HG02852 (cell line): Measurements from ENCODE around the gene RALGAPA2.
A peak's percentile ranks its signal among the peaks of the same experiment; 100 is the strongest.

Source experiments
- ATAC-seq: cut with Tn5 transposase; IDR thresholded peaks from one replicate; pipeline ENCODE4 v1.9.1; 2021; ENCODE audit warnings: mild to moderate bottlenecking, moderate library complexity; ENCODE audit not compliant: unreplicated experiment

RALGAPA2 gene

DNA sequence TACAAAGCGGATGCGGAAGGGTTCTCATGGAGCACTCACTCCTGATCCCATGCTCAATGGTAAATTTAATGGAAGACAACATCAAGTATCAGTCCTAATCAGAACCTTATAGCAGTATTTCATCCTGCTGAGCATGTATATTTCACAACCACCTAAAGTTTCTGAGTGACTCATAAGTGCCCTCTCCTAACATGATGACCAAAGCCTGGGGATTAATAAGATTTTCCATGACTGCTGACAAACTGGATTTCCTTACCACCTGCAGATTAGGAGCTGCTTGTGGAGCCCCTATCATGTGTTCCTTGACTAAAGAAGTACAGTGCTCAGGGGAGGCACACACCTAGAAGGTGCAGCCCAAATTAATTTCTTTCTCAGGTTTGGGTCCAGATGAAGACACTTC, 231.8 kb downstream of the RALGAPA2 start:
- ATAC-seq = no peak

GRCh38 chr20:20480126-20480525, 232.3 kb downstream of the RALGAPA2 start:
- ATAC-seq = no peak

DNA sequence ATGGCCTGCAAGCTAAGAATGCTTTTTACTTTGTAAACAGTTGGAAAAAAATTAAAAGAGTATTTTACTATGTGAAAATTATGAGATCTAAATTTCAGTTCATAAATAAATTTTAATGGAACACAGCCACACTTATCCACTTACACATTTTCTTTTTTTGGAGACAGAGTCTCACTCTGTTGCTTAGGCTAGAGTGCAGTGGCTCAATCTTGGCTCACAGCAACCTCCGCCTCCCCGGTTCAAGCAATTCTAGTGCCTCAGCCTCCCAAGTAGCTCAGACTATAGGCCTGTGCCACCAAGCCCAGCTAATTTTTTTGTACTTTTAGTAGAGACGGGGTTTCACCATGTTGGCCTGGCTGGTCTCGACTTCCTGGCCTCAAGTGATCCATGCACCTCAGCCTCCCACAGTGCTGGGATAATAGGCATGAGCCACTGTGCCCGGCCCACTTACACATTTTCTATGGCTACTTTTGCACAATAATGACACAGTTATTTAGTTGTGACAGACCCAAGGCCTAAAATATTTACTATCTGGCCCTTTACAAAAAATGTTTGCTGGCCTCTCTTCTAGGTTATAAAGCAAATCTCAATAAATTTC, 234.9 kb downstream of the RALGAPA2 start:
- no peak for ATAC-seq

- ATAC-seq = no peak
Observed at GRCh38 chr20:20476504-20476903, 235.9 kb downstream of the RALGAPA2 start.

- no peak for ATAC-seq
Observed at GRCh38 chr20:20473657-20474056, 238.8 kb downstream of the RALGAPA2 start.

DNA sequence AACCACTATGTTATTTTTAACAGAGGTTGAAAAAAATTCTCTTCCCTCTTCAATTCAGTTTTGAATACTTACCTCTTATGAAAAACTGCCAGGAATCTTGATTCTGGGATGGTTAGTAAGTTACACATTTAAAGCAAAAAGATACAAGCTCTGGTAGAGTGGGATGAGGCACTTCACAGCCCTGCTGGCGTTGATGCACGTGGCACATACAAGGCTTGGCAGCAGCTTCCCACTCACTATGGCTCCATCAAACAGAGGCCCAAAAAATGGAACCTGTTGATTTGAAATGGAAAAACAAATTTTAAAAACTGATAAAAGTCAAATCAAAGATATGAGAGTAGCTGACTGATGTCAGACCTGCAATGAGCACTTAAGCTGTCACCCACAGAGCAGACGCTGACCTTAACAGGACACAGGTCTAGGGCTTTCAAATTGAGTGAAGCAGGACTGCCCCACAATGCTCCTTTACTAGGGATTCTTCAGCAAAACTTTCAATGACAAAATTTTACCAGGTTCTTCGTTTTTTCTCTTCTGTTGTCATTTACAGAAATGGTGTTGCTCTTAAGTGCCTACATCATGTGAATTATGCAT, 239.7 kb downstream of the RALGAPA2 start:
- no peak for ATAC-seq

DNA sequence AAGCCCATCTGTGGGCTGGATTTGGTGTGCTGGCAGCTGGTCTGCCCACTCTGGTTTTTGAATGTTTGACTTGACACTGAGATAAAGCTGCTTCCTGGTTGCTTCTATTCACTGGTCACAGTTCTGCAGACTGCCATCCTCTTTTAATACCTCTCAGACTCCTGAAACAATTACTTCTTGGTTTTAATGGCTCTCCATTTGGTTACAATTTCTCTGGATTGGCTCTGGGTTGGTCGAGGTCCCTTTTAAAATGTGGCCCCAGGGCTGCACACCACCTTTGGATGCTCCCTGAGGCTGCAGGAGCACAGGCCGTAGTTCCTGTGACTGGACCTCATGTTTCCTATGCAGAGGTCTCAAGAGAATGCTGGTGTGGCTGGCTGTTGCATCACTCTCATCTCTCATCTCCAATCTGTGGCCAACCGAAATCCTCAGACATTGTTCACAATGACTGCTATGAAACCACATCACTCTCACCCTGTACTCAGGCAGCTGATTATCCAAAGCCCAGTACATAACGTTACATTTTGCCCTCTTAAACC, 246.0 kb downstream of the RALGAPA2 start:
- peak; percentile 84 for ATAC-seq

DNA sequence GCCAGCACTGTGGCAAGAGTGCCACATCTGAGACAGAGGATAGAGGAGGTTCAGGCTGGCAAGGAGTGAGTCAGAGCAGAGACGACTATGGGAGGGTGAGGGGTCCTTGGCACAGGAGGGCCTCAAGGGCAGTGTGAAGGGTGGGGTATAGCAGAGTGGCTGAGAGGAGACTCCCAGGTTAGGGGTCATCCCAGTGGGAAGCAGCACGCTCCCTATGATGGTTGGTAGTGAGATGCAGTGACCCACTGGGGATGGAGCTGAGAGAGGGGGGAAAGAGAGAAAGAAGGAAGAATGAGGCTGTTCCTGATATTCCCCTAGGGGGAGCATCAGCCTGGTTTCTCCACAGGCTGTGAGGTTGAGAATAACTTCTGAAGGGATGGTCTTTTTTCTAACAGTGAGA, 247.2 kb downstream of the RALGAPA2 start:
- ATAC-seq = no peak

- ATAC-seq = peak; percentile 56
Observed at GRCh38 chr20:20463933-20464374, 248.5 kb downstream of the RALGAPA2 start.

DNA sequence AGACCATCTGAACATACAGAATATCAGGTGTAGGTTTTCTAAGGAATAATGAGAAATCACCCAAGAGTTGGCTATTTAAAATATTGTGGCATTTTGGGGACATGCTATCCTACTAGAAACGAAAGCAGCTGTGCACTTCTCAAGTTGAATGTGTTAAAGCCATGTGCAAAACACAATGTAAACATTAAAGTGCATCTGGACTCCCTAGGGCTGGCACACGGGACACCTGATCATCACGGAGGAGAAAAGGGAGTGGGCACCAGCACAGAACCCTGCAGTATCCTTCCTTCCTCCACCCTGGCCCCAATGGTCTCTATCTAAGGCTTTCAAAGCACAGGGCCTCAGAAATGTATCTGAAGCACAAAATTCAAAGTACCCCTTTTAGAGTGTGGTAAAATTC, 250.3 kb downstream of the RALGAPA2 start:
- no peak for ATAC-seq

- no peak for ATAC-seq
Observed at GRCh38 chr20:20461551-20461950, 250.9 kb downstream of the RALGAPA2 start.

DNA sequence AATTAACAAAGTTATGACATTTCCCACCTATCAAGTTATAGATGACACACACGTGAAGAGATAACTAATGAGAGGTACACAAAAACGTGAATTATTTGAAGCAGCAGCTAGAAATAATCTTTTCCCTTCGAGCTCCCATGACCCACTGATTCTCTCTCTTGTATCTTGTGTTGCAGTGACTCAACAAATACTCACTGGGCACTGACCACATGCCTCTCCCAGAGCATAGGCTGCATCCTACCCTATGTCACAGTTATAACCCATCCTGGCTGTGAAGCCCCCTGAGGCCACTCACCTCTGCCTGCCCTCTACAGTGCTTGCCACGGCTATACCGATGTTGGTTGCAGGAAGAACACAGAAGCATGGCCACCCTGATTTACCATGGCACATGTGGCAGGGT, 252.7 kb downstream of the RALGAPA2 start:
- no peak for ATAC-seq

DNA sequence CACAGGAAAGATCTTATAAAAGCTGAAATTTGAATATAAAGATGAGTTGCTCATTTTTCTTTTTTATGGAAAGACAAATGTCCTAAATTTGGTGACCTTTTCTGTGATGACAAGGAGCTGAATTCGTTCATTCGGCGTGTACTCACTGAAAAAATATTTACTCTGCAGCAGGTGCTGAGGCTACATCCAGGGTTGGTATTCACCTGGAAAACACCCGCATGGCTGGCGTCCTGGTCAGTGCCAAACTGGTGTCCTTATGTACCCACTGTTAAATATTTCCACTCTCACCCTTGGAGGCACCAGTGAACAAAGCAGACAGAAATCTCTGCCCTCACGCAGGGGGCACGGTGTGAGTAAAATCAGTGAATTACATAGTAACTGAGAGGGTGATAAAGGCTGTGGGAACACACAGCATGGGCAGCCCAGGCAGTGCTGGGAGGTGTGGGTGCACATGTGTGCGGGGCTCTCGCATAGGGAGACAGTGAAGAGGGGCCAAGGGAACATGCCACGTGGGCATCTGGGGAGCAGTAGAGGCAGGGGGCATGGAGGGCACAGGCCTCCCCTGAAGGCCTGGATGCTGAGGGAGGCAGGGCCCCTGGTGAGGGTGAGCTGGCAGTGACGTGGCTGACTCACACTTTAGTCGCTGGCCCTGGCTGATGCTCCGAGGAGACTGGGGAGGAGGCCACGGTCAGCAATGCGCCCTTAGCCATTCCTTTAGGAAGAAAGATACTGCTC, 254.9 kb downstream of the RALGAPA2 start:
- no peak for ATAC-seq

GRCh38 chr20:20456741-20457140, 255.7 kb downstream of the RALGAPA2 start:
- no peak for ATAC-seq

GRCh38 chr20:20455926-20456325, 256.5 kb downstream of the RALGAPA2 start:
- ATAC-seq = no peak

GRCh38 chr20:20454850-20455627, 257.4 kb downstream of the RALGAPA2 start:
- ATAC-seq = no peak

- no peak for ATAC-seq
Observed at GRCh38 chr20:20454367-20454766, 258.1 kb downstream of the RALGAPA2 start.

- ATAC-seq = peak; percentile 87
Observed at GRCh38 chr20:20452254-20452676, 260.2 kb downstream of the RALGAPA2 start.

- no peak for ATAC-seq
Observed at GRCh38 chr20:20450521-20450920, 261.9 kb downstream of the RALGAPA2 start.

GRCh38 chr20:20448881-20449280, 263.6 kb downstream of the RALGAPA2 start:
- no peak for ATAC-seq

- ATAC-seq = no peak
Observed at GRCh38 chr20:20447196-20447595, 265.2 kb downstream of the RALGAPA2 start.
